CD8-positive, alpha-beta memory T cell (primary cell): Measurements from ENCODE around the gene FAM83C. TPM values are rescaled to one million over a fixed set of nuclear protein-coding genes. Genes with fewer than 3 reads are reported as not detected.

Experiments used
- CTCF ChIA-PET: fragments of 350-600 bp; sonication (Branson Sonifier 250); formaldehyde crosslinking; loops from one replicate; lab custom pipeline; 2021; ENCODE audit warnings: antibody characterized with exemption; lab: Charles Lee
- POLR2A ChIA-PET: fragments of 350-600 bp; sonication (Branson Sonifier 250); formaldehyde crosslinking; loops from one replicate; lab custom pipeline; 2021; ENCODE audit warnings: antibody characterized with exemption; lab: Charles Lee
- DNase-seq, 5 donors: peaks; one replicate each; pipeline versions ENCODE4 v3.0.0 to v3.0.0-alpha.2; 2020 to 2022; ENCODE audit warnings: mixed read lengths in 1 of 5
- H3K27ac ChIP-seq: one replicate; pipeline ENCODE4 v1.7.0; 2013; ENCODE audit warnings: low read depth, mild to moderate bottlenecking, low read length, moderate library complexity
- H3K27me3 ChIP-seq: 2 replicates; pipeline ENCODE4 v1.7.0; 2013; ENCODE audit warnings: low read length, mild to moderate bottlenecking; ENCODE audit not compliant: insufficient read depth, poor library complexity, severe bottlenecking
- H3K36me3 ChIP-seq: 2 replicates; pipeline ENCODE4 v1.7.0; 2013; ENCODE audit warnings: mild to moderate bottlenecking, low read length, moderate library complexity; ENCODE audit not compliant: insufficient read depth
- H3K4me1 ChIP-seq: 2 replicates; pipeline ENCODE4 v1.7.0; 2013; ENCODE audit warnings: mild to moderate bottlenecking, low read length, moderate library complexity; ENCODE audit not compliant: insufficient read depth
- H3K4me3 ChIP-seq: 2 replicates; pipeline ENCODE4 v1.7.0; 2013; ENCODE audit warnings: mild to moderate bottlenecking, low read length
- H3K9me3 ChIP-seq: 2 replicates; pipeline ENCODE4 v1.7.0; 2013; ENCODE audit warnings: mild to moderate bottlenecking, low read length
- H3K27ac Mint-ChIP-seq, 8 donors: one replicate each; pipeline ENCODE4 v1.8.0; 2020 to 2021; ENCODE audit warnings: mixed read lengths in 8 of 8, mild to moderate bottlenecking in 6 of 8, inconsistent platforms in 3 of 8, moderate library complexity in 3 of 8
- H3K27me3 Mint-ChIP-seq, 2 donors: one replicate each; pipeline ENCODE4 v1.8.0; 2020 to 2021; ENCODE audit warnings: mixed read lengths in 2 of 2, mild to moderate bottlenecking in 1 of 2, moderate library complexity in 1 of 2
- H3K36me3 Mint-ChIP-seq, 3 donors: one replicate each; pipeline ENCODE4 v1.8.0; 2020 to 2021; ENCODE audit warnings: mixed read lengths in 3 of 3, inconsistent platforms in 1 of 3, mild to moderate bottlenecking in 1 of 3
- H3K4me1 Mint-ChIP-seq, 3 donors: one replicate each; pipeline ENCODE4 v1.8.0; 2020 to 2021; ENCODE audit warnings: mixed read lengths in 3 of 3, inconsistent platforms in 1 of 3, mild to moderate bottlenecking in 1 of 3
- H3K4me3 Mint-ChIP-seq, 7 donors: one replicate each; pipeline ENCODE4 v1.8.0; 2020 to 2021; ENCODE audit warnings: mixed read lengths in 7 of 7, mild to moderate bottlenecking in 6 of 7, moderate library complexity in 4 of 7, inconsistent platforms in 2 of 7
- H3K9me3 Mint-ChIP-seq, 5 donors: one replicate each; pipeline ENCODE4 v1.8.0; 2020 to 2022; ENCODE audit warnings: mixed read lengths in 5 of 5, mild to moderate bottlenecking in 3 of 5, moderate library complexity in 2 of 5, inconsistent platforms in 1 of 5
- polyA plus RNA-seq: library from polyadenylated mRNA; unstranded; fragments of 300-500 nt; fragmentation: Illumina TruSeq; gene quantifications from one replicate; pipeline ENCODE4 v1.2.3, GENCODE V29; 2021
- total RNA-seq, 2 experiments: library from RNA; stranded (reverse); gene quantifications; one replicate each; pipeline ENCODE4 v1.2.3, GENCODE V29; 2021

The FAM83C gene
- total RNA-seq, result not detected
- polyA plus RNA-seq, result not detected

DNA sequence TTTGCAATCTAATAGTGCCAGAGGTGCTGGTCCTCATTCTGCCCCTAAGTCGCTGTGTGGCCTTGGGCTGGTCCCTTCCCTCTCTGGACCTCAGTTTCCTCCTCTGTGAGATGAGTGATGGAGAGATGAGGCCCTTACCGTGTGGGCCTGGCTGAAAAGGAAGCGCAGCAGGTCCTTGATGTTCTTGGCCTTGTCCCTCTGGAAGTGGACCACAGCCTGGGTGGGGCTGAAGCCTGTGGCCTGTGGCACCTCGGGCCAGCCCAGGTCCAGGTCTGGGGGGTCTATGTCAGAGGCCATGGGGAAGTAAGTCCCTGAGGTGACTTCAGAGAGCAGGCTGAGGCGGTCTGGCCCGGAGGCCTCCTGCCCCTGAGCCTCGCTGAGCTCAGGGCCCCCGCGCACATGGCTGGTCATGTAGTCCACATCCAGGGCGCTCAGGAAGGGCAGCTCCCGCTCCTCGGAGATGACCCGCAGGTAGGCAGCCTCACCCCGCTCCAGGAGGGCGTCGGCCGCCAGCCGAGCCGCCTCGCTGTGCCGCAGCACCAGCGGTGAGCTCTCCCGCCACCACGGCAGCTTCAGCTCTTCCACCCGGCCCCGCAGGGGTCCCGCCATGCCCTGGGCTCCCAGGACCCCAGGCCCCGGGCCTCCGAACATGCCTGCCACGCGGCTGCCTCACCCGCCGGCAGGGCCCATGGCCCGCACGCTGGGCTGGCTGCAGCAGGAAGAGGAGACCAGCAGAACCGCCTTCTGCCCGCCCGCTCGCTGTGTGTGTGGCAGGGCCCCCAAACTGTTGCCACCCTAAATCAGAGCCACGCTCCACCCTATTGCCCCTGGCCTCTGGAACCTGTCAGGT lies at the start of gene FAM83C:
FAM83C (minus strand) TSS at position 772 of the 850 bp plus-strand sequence; CDS start at position 651, 121 bp downstream.
- no peaks in the 10 kb centered on the region for H3K36me3 ChIP-seq
- no peak for DNase-seq
- ChIA-PET POLR2A (no interaction called here), CTCF (interaction anchor here (1.1 to 1.9 kb wide), 2 partner anchors 12 to 143 kb away, joined by 3 to 8 read pairs; no protein-coding TSS in a partner anchor)
- Mint-ChIP-seq H3K4me1 (no peaks in the 10 kb centered on the region), H3K27me3 (peaks cover 2 to 25% of the 10 kb centered on the region in 2 donors), H3K36me3 (no peaks in the 10 kb centered on the region), H3K27ac (no peak within 1 kb of the TSS), H3K9me3 (no peaks in the 10 kb centered on the region), H3K4me3 (no peak within 1 kb of the TSS)
- no peaks in the 10 kb centered on the region for H3K27me3 ChIP-seq
- H3K27ac ChIP-seq, result no peak within 1 kb of the TSS
- no peaks in the 10 kb centered on the region for H3K4me1 ChIP-seq
- H3K9me3 ChIP-seq, result no peaks in the 10 kb centered on the region
- H3K4me3 ChIP-seq, result no peak within 1 kb of the TSS

DNA sequence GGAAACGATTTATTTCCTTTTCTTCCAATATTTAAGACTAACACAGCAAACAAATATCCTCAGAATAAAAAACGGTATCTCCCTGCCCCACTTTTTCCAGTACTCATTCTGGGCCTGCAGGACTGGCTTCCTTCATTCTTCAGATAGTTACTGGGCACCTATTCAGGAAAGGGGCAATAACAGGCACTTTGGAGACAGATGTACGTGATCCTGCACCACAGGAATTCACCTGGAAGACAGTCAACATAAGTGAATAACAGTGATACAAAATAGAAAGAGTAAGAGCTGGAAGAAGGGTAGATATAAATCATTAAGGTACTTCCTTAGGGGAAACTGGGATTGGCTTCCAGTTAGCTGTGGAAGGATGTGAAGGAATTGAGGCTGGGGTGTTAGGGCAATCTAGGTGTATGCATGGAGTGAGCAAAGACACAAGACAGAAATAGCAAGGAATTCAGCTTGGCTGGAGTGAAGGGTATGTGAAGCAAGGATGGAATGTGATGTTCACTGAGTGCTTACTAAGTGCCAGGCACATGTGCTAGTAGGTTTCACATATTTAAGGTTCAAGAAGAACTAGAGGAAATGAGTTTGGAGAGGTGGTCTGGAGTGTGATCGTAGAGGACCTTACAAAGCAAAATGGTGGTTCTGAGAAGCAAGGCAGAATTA lies 49.3 kb upstream of the FAM83C start:
- Histone ChIP-seq H3K4me3 (no peak overlapping the region), H3K9me3 (no peaks in the 10 kb centered on the region), H3K36me3 (peaks cover 18% of the 10 kb centered on the region), H3K27ac (no peak overlapping the region), H3K4me1 (no peaks in the 10 kb centered on the region), H3K27me3 (no peaks in the 10 kb centered on the region)
- Mint-ChIP-seq H3K27me3 (no peaks in the 10 kb centered on the region), H3K27ac (peak overlapping the region in 2 of 8 donors; percentile 7 to 72), H3K36me3 (peaks cover 11 to 57% (median 13%) of the 10 kb centered on the region in 3 donors), H3K9me3 (no peaks in the 10 kb centered on the region), H3K4me3 (no peak overlapping the region), H3K4me1 (no peaks in the 10 kb centered on the region)
- DNase-seq, result no peak
- CTCF ChIA-PET, result interaction anchor here (1.0 kb wide), 1 partner anchor 38 kb away, joined by 3 read pairs; no protein-coding TSS in a partner anchor
- POLR2A ChIA-PET, result no interaction called here

GRCh38 chr20:35340436-35340835 lies 48.2 kb upstream of the FAM83C start:
- no peaks in the 10 kb centered on the region for H3K4me1 ChIP-seq
- Mint-ChIP-seq H3K27me3 (no peaks in the 10 kb centered on the region), H3K36me3 (peaks cover 2 to 46% (median 5%) of the 10 kb centered on the region in 3 donors), H3K4me1 (no peaks in the 10 kb centered on the region), H3K9me3 (no peaks in the 10 kb centered on the region), H3K4me3 (no peak overlapping the region), H3K27ac (no peak overlapping the region)
- POLR2A ChIA-PET, result no interaction called here
- CTCF ChIA-PET, result no interaction called here
- no peak overlapping the region for H3K4me3 ChIP-seq
- no peak for DNase-seq
- H3K27me3 ChIP-seq, result no peaks in the 10 kb centered on the region
- no peaks in the 10 kb centered on the region for H3K9me3 ChIP-seq
- H3K27ac ChIP-seq, result no peak overlapping the region
- H3K36me3 ChIP-seq, result peaks cover 11% of the 10 kb centered on the region

DNA sequence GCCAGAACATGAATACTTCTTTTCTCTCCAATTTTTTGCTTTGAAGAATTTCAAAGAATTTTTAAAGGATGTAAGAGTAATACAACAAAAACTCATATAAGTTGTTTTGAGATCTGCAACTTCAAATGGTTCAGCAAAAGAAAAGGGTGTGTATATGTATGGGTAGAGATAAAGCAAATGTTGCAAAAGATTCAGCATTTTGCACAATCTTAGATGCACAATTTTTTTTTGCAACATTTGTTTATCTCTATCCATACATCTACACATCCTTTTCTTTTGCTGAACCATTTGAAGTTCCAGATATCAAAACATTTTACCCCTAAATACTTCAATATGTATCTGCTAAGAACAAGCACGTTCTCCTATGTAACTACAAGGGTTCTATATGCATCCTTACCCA lies 47.4 kb upstream of the FAM83C start:
- ChIA-PET POLR2A (no interaction called here), CTCF (no interaction called here)
- H3K9me3 Mint-ChIP-seq, result no peaks in the 10 kb centered on the region
- no peak overlapping the region for H3K27ac ChIP-seq
- no peak overlapping the region for H3K4me3 Mint-ChIP-seq
- H3K4me1 Mint-ChIP-seq, result no peaks in the 10 kb centered on the region
- no peak for DNase-seq
- peaks cover 0 to 38% (median 5%) of the 10 kb centered on the region in 3 donors for H3K36me3 Mint-ChIP-seq
- no peaks in the 10 kb centered on the region for H3K27me3 Mint-ChIP-seq
- H3K4me3 ChIP-seq, result no peak overlapping the region
- H3K4me1 ChIP-seq, result no peaks in the 10 kb centered on the region
- no peaks in the 10 kb centered on the region for H3K27me3 ChIP-seq
- H3K27ac Mint-ChIP-seq, result no peak overlapping the region
- H3K36me3 ChIP-seq, result peaks cover 6% of the 10 kb centered on the region
- no peaks in the 10 kb centered on the region for H3K9me3 ChIP-seq

GRCh38 chr20:35339007-35339406 lies 46.8 kb upstream of the FAM83C start:
- H3K36me3 Mint-ChIP-seq, result peaks cover 0 to 32% (median 3%) of the 10 kb centered on the region in 3 donors
- DNase-seq, result no peak
- Histone ChIP-seq H3K4me3 (no peak overlapping the region), H3K27me3 (no peaks in the 10 kb centered on the region), H3K4me1 (no peaks in the 10 kb centered on the region), H3K36me3 (no peaks in the 10 kb centered on the region), H3K27ac (no peak overlapping the region), H3K9me3 (no peaks in the 10 kb centered on the region)
- no peaks in the 10 kb centered on the region for H3K4me1 Mint-ChIP-seq
- CTCF ChIA-PET, result no interaction called here
- H3K9me3 Mint-ChIP-seq, result no peaks in the 10 kb centered on the region
- POLR2A ChIA-PET, result no interaction called here
- H3K27ac Mint-ChIP-seq, result peak overlapping the region in 2 of 8 donors; percentile 7 to 21
- H3K27me3 Mint-ChIP-seq, result no peaks in the 10 kb centered on the region
- no peak overlapping the region for H3K4me3 Mint-ChIP-seq

DNA sequence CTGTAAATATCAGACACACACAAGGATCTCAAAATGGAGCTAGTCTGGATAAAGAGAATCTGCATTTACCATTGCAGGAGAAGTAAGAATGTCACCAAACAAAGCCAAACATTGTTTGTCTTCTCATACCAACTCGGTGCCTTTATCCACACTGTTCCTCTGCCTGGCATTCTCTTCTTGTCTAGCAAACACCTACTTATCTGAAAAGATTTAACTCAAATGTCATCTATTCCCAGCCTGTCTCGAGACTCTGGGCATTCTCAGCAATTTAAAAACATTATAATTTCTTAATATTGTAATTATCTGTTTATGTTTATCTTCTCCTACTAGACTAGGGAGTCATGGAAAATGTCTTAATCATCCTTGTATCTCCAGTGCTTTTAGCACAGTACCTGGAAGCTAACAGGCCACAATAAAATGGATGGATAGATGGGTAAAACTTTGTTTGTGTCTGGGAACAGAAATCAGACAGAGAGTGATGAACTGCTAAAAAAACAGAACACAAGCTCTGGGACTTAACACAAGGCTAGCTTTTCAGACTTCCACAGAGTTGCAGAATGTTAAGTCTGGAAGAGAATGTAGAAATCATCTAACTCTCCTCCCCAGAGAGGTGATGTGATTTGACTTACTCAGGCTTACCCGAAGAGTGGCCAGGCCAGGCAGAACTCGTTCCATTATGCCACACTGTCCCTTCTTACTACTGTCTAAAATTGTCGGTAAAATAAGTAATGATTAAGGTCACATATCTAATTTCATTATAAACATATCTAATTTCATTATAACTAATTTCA lies 42.3 kb upstream of the FAM83C start:
- Histone ChIP-seq H3K27ac (no peak overlapping the region), H3K4me1 (no peaks in the 10 kb centered on the region), H3K9me3 (no peaks in the 10 kb centered on the region), H3K4me3 (no peak overlapping the region), H3K27me3 (no peaks in the 10 kb centered on the region), H3K36me3 (no peaks in the 10 kb centered on the region)
- CTCF ChIA-PET, result no interaction called here
- Mint-ChIP-seq H3K9me3 (no peaks in the 10 kb centered on the region), H3K27ac (no peak overlapping the region), H3K4me1 (no peaks in the 10 kb centered on the region), H3K27me3 (no peaks in the 10 kb centered on the region), H3K4me3 (no peak overlapping the region), H3K36me3 (peaks cover 3 to 16% (median 4%) of the 10 kb centered on the region in 3 donors)
- no peak for DNase-seq
- POLR2A ChIA-PET, result no interaction called here

- ChIA-PET POLR2A (no interaction called here), CTCF (no interaction called here)
- Histone ChIP-seq H3K4me1 (no peaks in the 10 kb centered on the region), H3K4me3 (no peak overlapping the region), H3K27ac (no peak overlapping the region), H3K27me3 (no peaks in the 10 kb centered on the region), H3K9me3 (no peaks in the 10 kb centered on the region), H3K36me3 (no peaks in the 10 kb centered on the region)
- H3K27me3 Mint-ChIP-seq, result no peaks in the 10 kb centered on the region
- no peaks in the 10 kb centered on the region for H3K9me3 Mint-ChIP-seq
- no peak overlapping the region for H3K27ac Mint-ChIP-seq
- H3K4me1 Mint-ChIP-seq, result no peaks in the 10 kb centered on the region
- H3K4me3 Mint-ChIP-seq, result no peak overlapping the region
- H3K36me3 Mint-ChIP-seq, result peaks cover 4 to 18% (median 5%) of the 10 kb centered on the region in 3 donors
- no peak for DNase-seq
Observed at GRCh38 chr20:35333606-35334005, 41.4 kb upstream of the FAM83C start.
